Lower lobe of right lung (tissue), 2 donors: ENCODE measurements around the gene TNPO3. TPM values are rescaled to one million over a fixed set of nuclear protein-coding genes. Genes with fewer than 3 reads are reported as not detected.

ENCODE experiments used
- ATAC-seq, 2 donors: fragments of 200-7000 bp; cut with Tn5 transposase; one replicate each; pipeline ENCODE4 v1.9.1; 2020 to 2022; ENCODE audit warnings: mild to moderate bottlenecking in 2 of 2, moderate library complexity in 2 of 2
- DNase-seq: peaks from one replicate; pipeline ENCODE4 v3.0.0-alpha.2; 2020
- H3K27ac ChIP-seq: fragments of 200-600 bp; one replicate; pipeline ENCODE4 v1.8.0; 2022
- H3K27me3 ChIP-seq: fragments of 200-600 bp; one replicate; pipeline ENCODE4 v1.8.0; 2022; ENCODE audit warnings: low read depth
- H3K36me3 ChIP-seq: fragments of 200-600 bp; one replicate; pipeline ENCODE4 v1.8.0; 2022; ENCODE audit warnings: mild to moderate bottlenecking
- H3K4me1 ChIP-seq: fragments of 200-600 bp; one replicate; pipeline ENCODE4 v1.8.0; 2022
- H3K4me3 ChIP-seq: fragments of 200-600 bp; one replicate; pipeline ENCODE4 v1.8.0; 2022; ENCODE audit warnings: mild to moderate bottlenecking
- H3K9me3 ChIP-seq: fragments of 200-600 bp; one replicate; pipeline ENCODE4 v1.8.0; 2022
- intact Hi-C: fragments of 100-400 bp; cut with DNase I; formaldehyde crosslinking; loops from one replicate; pipeline ENCODE4 v1.11.0; 2022
- total RNA-seq: library from RNA; stranded (reverse); fragmentation: NEBNext Ultra II Directional; extraction: Animal tissue kit (Norgen Biotek cat#: 25700); gene quantifications from one replicate; pipeline ENCODE4 v1.2.1, GENCODE V29; 2021
- TF ChIP-seq, protein P1 (sequence below): fragments of 200-600 bp; IDR thresholded peaks from one replicate; pipeline ENCODE4 v1.8.0; 2022; ENCODE audit warnings: antibody characterized with exemption, mild to moderate bottlenecking
- donor health status: DM: no; HTN: yes; CAD: no; lungs with severe emphysema.

The TNPO3 gene
- total RNA-seq, 1 donor from 2014 or later: 37.0 TPM

DNA sequence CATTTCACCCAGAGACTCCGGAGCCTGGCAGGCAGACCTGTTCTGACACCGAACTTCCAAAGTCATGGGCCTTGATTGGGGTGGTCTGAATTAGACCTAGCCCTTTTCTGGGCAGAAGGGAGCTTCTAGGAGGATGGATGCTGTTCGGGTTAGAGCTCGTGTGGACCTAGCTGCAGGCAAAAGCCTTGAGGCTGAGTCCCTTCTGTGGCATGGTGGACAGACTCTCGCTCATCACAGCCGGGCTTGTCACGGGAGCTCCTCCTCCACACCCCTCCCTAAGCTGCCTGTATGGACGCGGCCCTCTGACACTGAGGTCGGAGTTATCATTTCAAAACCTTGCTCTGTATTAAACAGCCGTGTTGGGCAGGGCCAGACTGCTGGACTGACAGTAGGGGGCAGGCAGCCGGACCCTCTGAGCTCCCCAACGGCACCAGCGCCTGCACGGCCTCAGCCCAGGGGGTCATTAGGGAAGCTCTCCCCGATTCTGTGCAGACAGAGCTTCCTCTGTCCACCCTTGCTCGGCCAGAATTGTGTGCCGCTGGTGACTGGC is 115.0 kb downstream of the TNPO3 start:
- intact Hi-C loops: no loop called here
- no peaks in the 10 kb centered on the region for H3K36me3 ChIP-seq
- peak overlapping the region; percentile 68 for H3K4me3 ChIP-seq
- DNase-seq (peak; percentile 60), ATAC-seq (peak; percentile 11 to 35)
- peaks cover 42% of the 10 kb centered on the region for H3K4me1 ChIP-seq
- H3K27me3 ChIP-seq: peaks cover 33% of the 10 kb centered on the region
- peak overlapping the region; percentile 78 for H3K27ac ChIP-seq
- H3K9me3 ChIP-seq: no peaks in the 10 kb centered on the region
- TF ChIP-seq, protein P1, sequence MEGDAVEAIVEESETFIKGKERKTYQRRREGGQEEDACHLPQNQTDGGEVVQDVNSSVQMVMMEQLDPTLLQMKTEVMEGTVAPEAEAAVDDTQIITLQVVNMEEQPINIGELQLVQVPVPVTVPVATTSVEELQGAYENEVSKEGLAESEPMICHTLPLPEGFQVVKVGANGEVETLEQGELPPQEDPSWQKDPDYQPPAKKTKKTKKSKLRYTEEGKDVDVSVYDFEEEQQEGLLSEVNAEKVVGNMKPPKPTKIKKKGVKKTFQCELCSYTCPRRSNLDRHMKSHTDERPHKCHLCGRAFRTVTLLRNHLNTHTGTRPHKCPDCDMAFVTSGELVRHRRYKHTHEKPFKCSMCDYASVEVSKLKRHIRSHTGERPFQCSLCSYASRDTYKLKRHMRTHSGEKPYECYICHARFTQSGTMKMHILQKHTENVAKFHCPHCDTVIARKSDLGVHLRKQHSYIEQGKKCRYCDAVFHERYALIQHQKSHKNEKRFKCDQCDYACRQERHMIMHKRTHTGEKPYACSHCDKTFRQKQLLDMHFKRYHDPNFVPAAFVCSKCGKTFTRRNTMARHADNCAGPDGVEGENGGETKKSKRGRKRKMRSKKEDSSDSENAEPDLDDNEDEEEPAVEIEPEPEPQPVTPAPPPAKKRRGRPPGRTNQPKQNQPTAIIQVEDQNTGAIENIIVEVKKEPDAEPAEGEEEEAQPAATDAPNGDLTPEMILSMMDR: no peak

DNA sequence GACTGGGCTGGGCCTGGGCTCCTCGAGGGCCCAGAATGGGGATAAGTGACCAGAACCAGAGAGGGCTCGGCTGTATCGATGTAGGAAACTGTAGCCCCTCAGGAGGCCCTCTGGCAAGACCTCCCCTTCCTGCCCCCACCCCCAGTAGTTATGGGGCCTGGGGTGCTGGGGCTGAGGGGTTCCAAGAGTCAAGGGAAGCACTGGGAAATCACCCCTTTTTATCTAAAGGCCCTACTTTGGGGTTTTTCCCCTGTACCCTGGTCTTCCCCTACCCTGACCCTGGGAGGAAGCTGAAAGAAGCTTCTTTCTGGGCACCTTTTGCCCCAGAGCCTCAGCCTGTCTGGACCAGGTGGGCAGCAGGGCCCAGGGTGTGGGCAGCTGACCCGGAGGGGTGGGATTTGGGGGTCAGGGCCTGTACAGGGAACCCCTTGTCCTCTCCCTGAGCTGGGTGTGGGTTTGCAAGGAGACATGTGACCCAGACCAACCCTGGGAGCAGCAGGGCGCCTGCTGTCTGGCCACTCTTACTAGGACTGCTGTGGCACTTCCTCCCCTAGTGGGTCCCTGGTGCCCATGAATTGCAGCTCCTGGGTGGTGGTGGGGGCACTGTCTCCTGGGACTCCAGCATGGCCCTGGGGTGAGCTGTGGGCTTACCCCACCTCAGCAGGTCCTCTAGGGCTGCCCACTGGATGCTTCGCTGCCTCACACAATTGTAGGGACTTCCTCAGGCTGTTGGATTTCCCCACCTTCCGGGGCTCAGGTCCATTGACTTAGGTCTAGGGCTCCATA is 115.6 kb downstream of the TNPO3 start:
- peak; percentile 35 to 50 for ATAC-seq
- peak; percentile 75 for DNase-seq
- no peaks in the 10 kb centered on the region for H3K36me3 ChIP-seq
- intact Hi-C loops: no loop called here
- peak overlapping the region; percentile 68 for H3K4me3 ChIP-seq
- H3K27ac ChIP-seq: peak overlapping the region; percentile 78
- TF ChIP-seq, protein P1: no peak
- peaks cover 42% of the 10 kb centered on the region for H3K4me1 ChIP-seq
- H3K9me3 ChIP-seq: no peaks in the 10 kb centered on the region
- peaks cover 33% of the 10 kb centered on the region for H3K27me3 ChIP-seq

DNA sequence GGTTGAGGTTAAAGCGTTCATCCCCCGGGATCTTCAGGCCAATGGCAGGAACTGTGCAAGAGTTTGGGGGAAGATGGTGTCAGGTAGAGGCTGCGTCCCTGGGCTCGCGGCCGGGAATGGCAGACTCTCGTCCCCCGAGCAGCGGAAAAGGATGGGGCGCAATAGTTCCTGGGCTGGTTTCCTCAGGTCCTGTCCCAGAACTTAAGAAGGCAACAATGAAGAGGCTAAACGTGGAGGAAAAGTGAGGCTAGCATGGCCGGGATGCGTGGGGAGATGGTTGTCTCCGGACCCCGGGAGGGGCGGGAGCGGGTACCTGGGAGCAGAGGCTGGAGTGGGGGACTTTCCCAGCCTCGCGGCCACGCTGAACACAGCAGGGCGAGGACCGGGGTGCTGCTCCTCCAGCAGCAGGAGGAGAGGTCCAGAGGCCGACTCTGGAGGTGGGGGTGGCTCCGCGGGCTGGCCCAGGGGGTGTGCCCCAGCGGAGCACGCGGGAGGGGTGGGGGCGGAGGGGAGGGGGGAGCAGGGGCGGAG is 116.3 kb downstream of the TNPO3 start:
- peaks cover 33% of the 10 kb centered on the region for H3K27me3 ChIP-seq
- ATAC-seq: peak; percentile 21 to 42
- TF ChIP-seq, protein P1: no peak
- peak overlapping the region; percentile 78 for H3K27ac ChIP-seq
- peaks cover 42% of the 10 kb centered on the region for H3K4me1 ChIP-seq
- H3K36me3 ChIP-seq: no peaks in the 10 kb centered on the region
- no peaks in the 10 kb centered on the region for H3K9me3 ChIP-seq
- DNase-seq: peak; percentile 70
- intact Hi-C loops: no loop called here
- peak overlapping the region; percentile 68 for H3K4me3 ChIP-seq

DNA sequence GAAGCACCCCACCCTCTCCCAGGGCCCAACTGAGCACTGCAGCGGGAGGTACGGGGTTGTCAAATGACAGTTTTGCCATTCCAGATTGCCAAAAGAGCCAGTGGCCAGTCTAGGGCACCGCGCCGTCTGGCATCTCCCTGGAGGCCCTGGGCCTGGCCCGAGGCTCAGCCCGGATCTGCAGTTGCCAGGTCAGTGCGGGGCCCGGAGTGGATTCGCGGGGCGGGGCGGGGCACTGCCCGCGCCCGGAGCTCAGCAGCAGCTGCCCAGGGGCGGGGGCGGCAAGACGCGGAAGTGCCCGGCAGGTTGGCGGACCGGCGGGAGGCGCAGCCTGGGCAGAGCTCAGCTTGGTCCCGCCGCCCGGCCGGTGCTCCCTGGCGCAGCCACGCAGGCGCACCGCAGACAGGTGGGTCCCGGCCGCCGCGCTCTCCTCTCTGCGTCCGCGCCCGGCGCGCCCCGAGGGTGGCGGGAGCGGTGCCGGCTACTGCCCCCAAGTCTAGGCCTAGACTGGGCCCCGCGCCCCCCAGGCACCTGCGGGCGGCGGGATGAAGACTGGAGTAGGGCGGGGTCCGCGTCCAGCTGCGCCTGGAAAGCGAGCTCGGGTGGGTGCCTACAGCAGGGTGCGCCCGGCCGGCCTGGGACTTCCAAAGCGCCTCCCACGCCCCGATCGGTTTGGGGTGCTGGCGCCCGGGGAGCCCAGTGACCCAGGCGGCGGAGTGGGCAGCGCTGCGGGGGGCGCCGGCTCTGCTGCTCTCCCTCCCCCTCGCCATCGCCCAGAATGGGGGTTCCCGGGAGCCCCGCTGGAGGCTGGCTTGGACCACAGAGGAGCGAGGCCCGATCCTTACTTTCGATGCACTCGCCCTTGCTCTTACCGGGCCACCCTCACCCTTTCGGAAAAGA is 117.0 kb downstream of the TNPO3 start, which contains the start of gene IRF5:
TSS of gene IRF5 (plus strand) at position 281 of the 897 bp plus-strand sequence. CDS start 4,155 bp downstream, outside the sequence.
- Histone ChIP-seq H3K9me3 (no peaks in the 10 kb centered on the region), H3K4me3 (peak within 1 kb of the TSS; percentile 68), H3K36me3 (no peaks in the 10 kb centered on the region), H3K27ac (peak within 1 kb of the TSS; percentile 78), H3K4me1 (peaks cover 45% of the 10 kb centered on the region), H3K27me3 (peaks cover 33% of the 10 kb centered on the region)
- TF ChIP-seq, protein P1: no peak
- peak; percentile 74 to 76 for ATAC-seq
- intact Hi-C loops: no loop called here
- DNase-seq: peak; percentile 88

DNA sequence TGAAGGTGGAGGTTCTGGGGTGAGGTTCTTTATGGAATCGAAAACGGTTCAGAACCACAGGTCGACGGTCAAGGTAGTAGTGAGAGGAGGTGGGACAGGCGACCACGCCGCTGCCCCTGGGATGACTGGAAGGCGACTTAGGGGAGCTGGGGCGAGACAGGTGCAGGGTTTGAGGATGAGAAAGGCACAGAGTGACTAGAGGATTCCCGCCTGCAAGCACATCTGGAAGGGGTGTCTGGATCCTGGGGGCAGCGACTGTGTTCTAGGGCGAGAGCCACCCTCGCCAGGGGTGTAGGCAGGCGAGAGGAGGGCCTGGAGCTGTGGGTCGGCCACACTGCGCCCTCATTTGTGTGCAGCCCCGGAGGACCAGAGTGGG is 117.7 kb downstream of the TNPO3 start:
- H3K4me1 ChIP-seq: peaks cover 48% of the 10 kb centered on the region
- H3K27me3 ChIP-seq: peaks cover 33% of the 10 kb centered on the region
- peak overlapping the region; percentile 78 for H3K27ac ChIP-seq
- ATAC-seq (no peak), DNase-seq (no peak)
- peak overlapping the region; percentile 68 for H3K4me3 ChIP-seq
- intact Hi-C loops: no loop called here
- H3K9me3 ChIP-seq: no peaks in the 10 kb centered on the region
- no peaks in the 10 kb centered on the region for H3K36me3 ChIP-seq
- TF ChIP-seq, protein P1: no peak
